Tibial nerve (tissue), 4 donors: Measurements from ENCODE around the gene METTL21A. TPM values are rescaled to one million over a fixed set of nuclear protein-coding genes. Genes with fewer than 3 reads are reported as not detected.

Experiments
- DNase-seq, 2 donors: peaks; one replicate each; pipeline ENCODE4 v3.0.0-alpha.2; 2019; ENCODE audit warnings: low spot score in 2 of 2
- H3K27ac ChIP-seq, 4 donors: fragments of 200-600 bp; sonication (generic) in 3 of 4; one replicate each; pipeline ENCODE4 v1.5.1; 2017 to 2019; ENCODE audit warnings: mild to moderate bottlenecking in 1 of 4
- H3K27me3 ChIP-seq, 2 donors: fragments of 200-600 bp; sonication (generic) in 1 of 2; one replicate each; pipeline versions ENCODE4 v1.5.1 to v1.6.0; 2017 to 2019
- H3K36me3 ChIP-seq, 3 donors: fragments of 200-600 bp; sonication (generic); one replicate each; pipeline ENCODE4 v1.5.1; 2018 to 2019
- H3K4me1 ChIP-seq, 4 donors: fragments of 200-600 bp; sonication (generic) in 3 of 4; one replicate each; pipeline ENCODE4 v1.5.1; 2017 to 2019
- H3K4me3 ChIP-seq, 4 donors: fragments of 200-600 bp; sonication (generic) in 3 of 4; one replicate each; pipeline ENCODE4 v1.5.1; 2017 to 2019; ENCODE audit warnings: mild to moderate bottlenecking in 1 of 4, moderate library complexity in 1 of 4
- H3K9me3 ChIP-seq, 4 donors: fragments of 200-600 bp; sonication (generic) in 3 of 4; one replicate each; pipeline ENCODE4 v1.5.1; 2017 to 2019
- EP300 ChIP-seq, 2 donors: sonication (generic); formaldehyde crosslinking; IDR thresholded peaks; one replicate each; pipeline ENCODE4 v1.6.1; 2017; ENCODE audit warnings: antibody characterized with exemption in 2 of 2, mild to moderate bottlenecking in 1 of 2
- POLR2A ChIP-seq, 2 donors: fragments of 450-650 bp; IDR thresholded peaks; one replicate each; pipeline ENCODE4 v1.6.1; 2017; ENCODE audit warnings: antibody characterized with exemption in 2 of 2, mild to moderate bottlenecking in 2 of 2, moderate library complexity in 2 of 2
- WGBS, 2 donors: methylation state at CpG; one replicate each; pipeline ENCODE4 v1.1.5; 2018; 5-methylcytosine and 5-hydroxymethylcytosine counted together
- small RNA-seq: library from RNA; depleted of rRNA; stranded (forward); fragments of <200 nt; gene quantifications from one replicate; pipeline ENCODE3, GENCODE V24; 2016
- total RNA-seq, 4 donors: library from RNA; depleted of rRNA; stranded (reverse); fragments of >200 nt; gene quantifications; one replicate each; pipeline ENCODE4 v1.1.0, GENCODE V29; 2016
- TF ChIP-seq, protein P1 (sequence below), 5 experiments: fragments of 200-600 bp in 3 of 5; fragments of 450-650 bp in 2 of 5; sonication (generic) in 3 of 5; IDR thresholded peaks; one replicate each; pipeline ENCODE4 v1.5.1; 2016 to 2019; ENCODE audit warnings: antibody characterized with exemption in 5 of 5, mild to moderate bottlenecking in 3 of 5, moderate library complexity in 2 of 5

The METTL21A gene
- total RNA-seq, 4 donors from 2014 or later = 5.9 to 21.3 (median 13.8) TPM

DNA sequence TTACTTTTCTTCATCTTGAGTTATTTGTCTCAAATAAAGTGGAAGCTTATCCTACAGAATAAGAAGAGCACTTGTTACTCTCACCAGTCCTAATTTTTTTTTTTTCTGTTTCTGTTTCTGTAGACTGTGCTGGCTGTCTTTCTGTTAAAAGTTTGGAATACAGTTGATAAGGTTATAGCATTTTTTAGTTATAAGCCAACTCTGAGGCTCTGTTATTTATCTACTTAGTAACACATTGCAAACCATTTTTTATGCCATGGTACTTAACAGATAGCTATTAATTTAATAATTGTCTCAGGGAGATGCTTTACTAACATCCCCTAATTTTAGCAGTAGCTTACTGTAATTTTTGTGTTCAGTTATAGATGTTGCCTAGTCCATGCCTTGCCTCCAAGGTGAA is 57.5 kb downstream of the METTL21A start:
- Histone ChIP-seq H3K27me3 (no peaks in the 10 kb centered on the region), H3K27ac (no peak overlapping the region), H3K4me1 (peaks cover 0 to 8% (median 0%) of the 10 kb centered on the region in 4 donors), H3K4me3 (no peak overlapping the region), H3K9me3 (no peaks in the 10 kb centered on the region), H3K36me3 (peaks cover 0 to 25% (median 0%) of the 10 kb centered on the region in 3 donors)
- no peak for DNase-seq
- TF ChIP-seq, protein P1, sequence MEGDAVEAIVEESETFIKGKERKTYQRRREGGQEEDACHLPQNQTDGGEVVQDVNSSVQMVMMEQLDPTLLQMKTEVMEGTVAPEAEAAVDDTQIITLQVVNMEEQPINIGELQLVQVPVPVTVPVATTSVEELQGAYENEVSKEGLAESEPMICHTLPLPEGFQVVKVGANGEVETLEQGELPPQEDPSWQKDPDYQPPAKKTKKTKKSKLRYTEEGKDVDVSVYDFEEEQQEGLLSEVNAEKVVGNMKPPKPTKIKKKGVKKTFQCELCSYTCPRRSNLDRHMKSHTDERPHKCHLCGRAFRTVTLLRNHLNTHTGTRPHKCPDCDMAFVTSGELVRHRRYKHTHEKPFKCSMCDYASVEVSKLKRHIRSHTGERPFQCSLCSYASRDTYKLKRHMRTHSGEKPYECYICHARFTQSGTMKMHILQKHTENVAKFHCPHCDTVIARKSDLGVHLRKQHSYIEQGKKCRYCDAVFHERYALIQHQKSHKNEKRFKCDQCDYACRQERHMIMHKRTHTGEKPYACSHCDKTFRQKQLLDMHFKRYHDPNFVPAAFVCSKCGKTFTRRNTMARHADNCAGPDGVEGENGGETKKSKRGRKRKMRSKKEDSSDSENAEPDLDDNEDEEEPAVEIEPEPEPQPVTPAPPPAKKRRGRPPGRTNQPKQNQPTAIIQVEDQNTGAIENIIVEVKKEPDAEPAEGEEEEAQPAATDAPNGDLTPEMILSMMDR (IDR thresholded peaks at IDR 0.05) = no peak
- TF ChIP-seq POLR2A (IDR thresholded peaks at IDR 0.05) (no peak), EP300 (IDR thresholded peaks at IDR 0.05) (no peak)

DNA sequence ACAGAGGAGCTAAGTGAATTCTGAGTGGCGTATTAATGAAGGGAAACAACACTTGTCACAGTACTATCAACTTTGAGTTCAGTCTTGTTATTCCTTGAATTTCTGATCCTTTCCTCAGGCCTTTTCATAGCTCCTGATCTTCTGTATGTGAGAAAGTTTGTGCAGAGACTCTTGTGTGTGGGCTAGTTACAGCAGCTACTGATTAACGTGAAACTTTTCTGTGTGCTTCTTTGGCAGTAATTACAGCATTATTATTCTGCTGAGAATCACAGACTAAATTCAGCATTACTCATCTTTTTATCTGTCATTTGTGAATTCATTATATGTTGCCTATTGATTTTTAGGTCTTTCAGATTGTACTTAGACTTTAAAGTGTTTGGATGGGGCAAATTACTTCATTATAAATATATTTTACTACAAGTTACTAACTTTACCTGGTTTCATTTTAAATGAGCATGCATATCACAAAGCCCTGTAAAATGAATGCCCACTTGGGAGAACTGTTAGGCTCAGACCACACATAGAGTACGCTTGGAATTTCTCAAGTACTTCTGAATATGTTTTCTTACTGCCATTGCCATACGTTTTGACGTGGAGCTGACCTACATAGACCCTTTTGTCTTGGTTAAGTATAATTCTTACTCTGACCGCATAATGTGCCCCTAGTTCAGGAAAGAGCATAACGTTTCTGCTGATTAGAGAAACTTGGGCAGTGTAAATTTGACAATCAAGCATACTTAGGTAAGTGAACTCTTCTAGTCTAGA is 59.3 kb downstream of the METTL21A start:
- Histone ChIP-seq H3K4me3 (no peak overlapping the region), H3K4me1 (peaks cover 0 to 15% (median 0%) of the 10 kb centered on the region in 4 donors), H3K9me3 (no peaks in the 10 kb centered on the region), H3K27me3 (no peaks in the 10 kb centered on the region), H3K27ac (no peak overlapping the region), H3K36me3 (peaks cover 0 to 23% (median 0%) of the 10 kb centered on the region in 3 donors)
- TF ChIP-seq, protein P1 (IDR thresholded peaks at IDR 0.05) = no peak
- no peak for TF ChIP-seq EP300 (IDR thresholded peaks at IDR 0.05)
- TF ChIP-seq POLR2A (IDR thresholded peaks at IDR 0.05) = no peak
- DNase-seq = no peak
- WGBS, 2 donors = 50 to 57% methylated on average over 7 of the region's 7 CpGs

Small RNAs within 50 kb of the gene (small RNA-seq; reads per million reads assigned to genes)
- gene RPS29P9 = not detected

Other genes with a start within 250 kb of the METTL21A start
- 10 to 100 TPM; 28.9 to 67.7 (median 34.0) TPM for gene CREB1, start 95.4 kb downstream of the METTL21A start, total RNA-seq
- gene CCNYL1, start 86.2 kb upstream of the METTL21A start, total RNA-seq = 10 to 100 TPM in 3 of 4 donors, 1 to 10 TPM in 1; 9.4 to 15.9 (median 13.1) TPM
- 1 to 10 TPM; 5.2 to 7.6 (median 6.7) TPM for gene FZD5, start 144.5 kb upstream of the METTL21A start, total RNA-seq